ENCODE results near the gene LRMDA.
"Not testable (repeated sequence)": the region's sequence is repeated elsewhere in the genome, so short reads cannot be mapped to it uniquely, and the experiment has no call there.

The LRMDA gene

GRCh38 chr10:76492678-76493472, 1061.5 kb downstream of the LRMDA start:
- DNase-seq: no peak

GRCh38 chr10:76497666-76498065, 1066.2 kb downstream of the LRMDA start:
- DNase-seq: no peak

- no peak for DNase-seq
These were observed 1073.4 kb downstream of the LRMDA start for GRCh38 chr10:76504823-76505222.

- DNase-seq: no peak
These were observed 1078.0 kb downstream of the LRMDA start for GRCh38 chr10:76509446-76509845.

GRCh38 chr10:76514321-76514720, 1082.9 kb downstream of the LRMDA start:
- DNase-seq: no peak

GRCh38 chr10:76514869-76515268, 1083.4 kb downstream of the LRMDA start:
- DNase-seq: no peak

- DNase-seq: no peak
These were observed 1091.1 kb downstream of the LRMDA start for GRCh38 chr10:76522547-76522946.

- no peak for DNase-seq
These were observed 1091.8 kb downstream of the LRMDA start for GRCh38 chr10:76523246-76523645.

- DNase-seq: no peak
These were observed 1092.4 kb downstream of the LRMDA start for GRCh38 chr10:76523791-76524351.

GRCh38 chr10:76526833-76527232, 1095.4 kb downstream of the LRMDA start:
- DNase-seq: not testable (repeated sequence)

GRCh38 chr10:76540331-76540730, 1108.9 kb downstream of the LRMDA start:
- DNase-seq: no peak

- DNase-seq: no peak
These were observed 1109.4 kb downstream of the LRMDA start for GRCh38 chr10:76540786-76541185.

GRCh38 chr10:76541852-76542251, 1110.4 kb downstream of the LRMDA start:
- DNase-seq: no peak

GRCh38 chr10:76542307-76542930, 1111.0 kb downstream of the LRMDA start:
- DNase-seq: no peak

- DNase-seq: no peak
These were observed 1112.2 kb downstream of the LRMDA start for GRCh38 chr10:76543655-76544054.

GRCh38 chr10:76544789-76545188, 1113.4 kb downstream of the LRMDA start:
- no peak for DNase-seq

- no peak for DNase-seq
These were observed 1115.0 kb downstream of the LRMDA start for GRCh38 chr10:76546411-76546810.

GRCh38 chr10:76547352-76547972, 1116.0 kb downstream of the LRMDA start:
- peak; percentile 28 for DNase-seq

- no peak for DNase-seq
These were observed 1117.3 kb downstream of the LRMDA start for GRCh38 chr10:76548716-76549115.

- DNase-seq: no peak
These were observed 1117.7 kb downstream of the LRMDA start for GRCh38 chr10:76549171-76549570.

GRCh38 chr10:76550806-76551205, 1119.4 kb downstream of the LRMDA start:
- no peak for DNase-seq

GRCh38 chr10:76552091-76552873, 1120.9 kb downstream of the LRMDA start:
- no peak for DNase-seq
